Stomach (tissue), 9 donors: ENCODE results near the gene NBPF1. TPM values are rescaled to one million over a fixed set of nuclear protein-coding genes. Genes with fewer than 3 reads are reported as not detected.
"Not testable (repeated sequence)": the region's sequence is repeated elsewhere in the genome, so short reads cannot be mapped to it uniquely, and the experiment has no call there.

ENCODE experiments used
- DNase-seq, 2 donors: peaks; one replicate each; pipeline versions ENCODE4 v3.0.0 to v3.0.0-alpha.2; 2013 to 2019
- H3K27ac ChIP-seq, 5 donors: fragments of 200-600 bp in 4 of 5; sonication (generic) in 4 of 5; one replicate each; pipeline ENCODE4 v1.5.1; 2013 to 2019; ENCODE audit warnings: mild to moderate bottlenecking in 1 of 5, moderate library complexity in 1 of 5
- H3K27me3 ChIP-seq, 3 donors: fragments of 200-600 bp; sonication (generic); one replicate each; pipeline ENCODE4 v1.5.1; 2017 to 2019; ENCODE audit warnings: mixed run types in 1 of 3
- H3K36me3 ChIP-seq, 4 donors: fragments of 200-600 bp; sonication (generic); 1 replicate in 3 of 4; 2 replicates in 1 of 4; pipeline ENCODE4 v1.5.1; 2016 to 2019
- H3K4me1 ChIP-seq, 4 donors: fragments of 200-600 bp; sonication (generic); one replicate each; pipeline ENCODE4 v1.5.1; 2016 to 2019
- H3K4me3 ChIP-seq, 4 donors: fragments of 200-600 bp; sonication (generic) in 3 of 4; one replicate each; pipeline ENCODE4 v1.5.1; 2016 to 2019; ENCODE audit warnings: mild to moderate bottlenecking in 1 of 4
- H3K9me3 ChIP-seq, 4 donors: fragments of 200-600 bp; sonication (generic); one replicate each; pipeline ENCODE4 v1.5.1; 2016 to 2019
- CTCF ChIP-seq, 7 experiments: fragments of 450-650 bp in 4 of 7; fragments of 200-600 bp in 3 of 7; sonication (generic) in 3 of 7; IDR thresholded peaks; one replicate each; pipeline ENCODE4 v1.5.1; 2016 to 2019; ENCODE audit warnings: antibody characterized with exemption in 7 of 7, control low read depth in 2 of 7, mild to moderate bottlenecking in 1 of 7
- EP300 ChIP-seq: sonication (generic); formaldehyde crosslinking; IDR thresholded peaks from one replicate; pipeline ENCODE4 v1.6.1; 2017; ENCODE audit warnings: antibody characterized with exemption
- POLR2A ChIP-seq, 4 donors: fragments of 450-650 bp; IDR thresholded peaks; one replicate each; pipeline ENCODE4 v1.6.1; 2016; ENCODE audit warnings: antibody characterized with exemption in 4 of 4, control low read depth in 2 of 4, mild to moderate bottlenecking in 1 of 4, moderate library complexity in 1 of 4
- POLR2AphosphoS5 ChIP-seq, 3 donors: sonication (generic); formaldehyde crosslinking; IDR thresholded peaks; one replicate each; pipeline ENCODE4 v1.6.1; 2016; ENCODE audit warnings: antibody characterized with exemption in 3 of 3
- WGBS, 5 donors: extraction: QIAGEN DNeasy Blood & Tissue Kit in 3 of 5; methylation state at CpG; one replicate each; pipeline versions ENCODE4 v1.1.5 to v1.1.7; 2013 to 2018; 5-methylcytosine and 5-hydroxymethylcytosine counted together
- intact Hi-C: fragments of 100-400 bp; cut with DNase I; formaldehyde crosslinking; loops from one replicate; pipeline ENCODE4 v1.15.1; 2023; ENCODE audit warnings: low total_unique reads
- polyA plus RNA-seq, 3 donors: library from polyadenylated mRNA; stranded (reverse); fragments of 200-250 nt; gene quantifications; one replicate each; pipeline ENCODE4 v1.2.3, GENCODE V29; 2013
- total RNA-seq, 5 donors: library from RNA; depleted of rRNA; stranded (reverse); fragments of >200 nt; gene quantifications; one replicate each; pipeline versions ENCODE4 v1.1.0 to v1.2.3, GENCODE V29; 2014 to 2016
- donor health status: healthy with polysubstance abuse.
- donor health status: Bipolar disorder and iron deficiency.
- donor health status: healthy.

The NBPF1 gene
- total and polyA plus RNA-seq, 8 donors: 3.3 to 66.6 (median 23.8) TPM

DNA sequence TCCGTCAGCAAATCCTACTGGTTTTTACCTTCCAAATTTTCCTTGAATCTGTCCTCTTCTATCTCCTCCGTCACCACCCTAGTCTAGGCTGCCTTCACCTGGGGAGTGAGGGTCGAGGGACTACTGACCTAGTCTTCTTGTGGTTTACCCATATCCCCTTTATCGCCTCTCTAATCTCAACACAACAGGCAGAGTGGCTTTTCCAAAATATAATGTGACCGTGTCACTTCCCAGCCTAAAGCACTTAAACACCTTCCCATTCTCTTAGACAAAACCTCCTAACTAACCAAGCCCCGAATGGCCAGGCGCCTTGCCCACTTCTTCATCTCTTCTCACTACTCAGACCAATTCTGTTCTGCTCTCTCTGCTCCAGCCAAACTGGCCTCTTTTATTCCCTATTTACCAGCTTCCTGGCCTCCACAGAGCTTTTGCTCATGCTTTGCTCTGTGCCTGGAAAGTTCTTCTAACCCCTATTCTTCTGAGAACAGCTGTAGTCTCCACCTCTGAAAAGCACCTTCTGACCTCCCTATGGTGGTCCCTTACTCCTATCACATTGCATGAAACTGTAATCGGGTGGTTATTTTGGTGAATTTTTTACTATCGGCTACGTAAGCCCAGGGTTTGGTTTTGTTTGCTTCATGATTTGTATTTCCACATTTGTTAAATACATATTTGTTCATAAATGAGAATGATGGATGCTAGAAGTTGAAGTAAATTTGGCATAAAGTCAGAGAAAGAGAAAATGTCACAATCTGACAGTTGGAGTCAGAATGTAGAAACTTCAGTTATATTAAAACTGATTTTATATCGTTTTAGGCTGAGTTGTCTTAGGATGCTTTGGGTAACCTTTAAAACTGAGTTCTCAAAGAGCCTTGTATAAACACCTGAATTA, 1.2 kb upstream of the NBPF1 start:
- TF ChIP-seq EP300: no peak
- no peak for TF ChIP-seq POLR2A (IDR thresholded peaks at IDR 0.05)
- TF ChIP-seq POLR2AphosphoS5 (IDR thresholded peaks at IDR 0.05): no peak
- TF ChIP-seq CTCF (IDR thresholded peaks at IDR 0.05): no peak
- DNase-seq: peak in 1 of 2 donors; percentile 67
- Histone ChIP-seq H3K4me1 (peaks cover 25 to 43% (median 35%) of the 10 kb centered on the region in 4 donors), H3K4me3 (no peak overlapping the region), H3K9me3 (no peaks in the 10 kb centered on the region), H3K36me3 (peaks cover 7 to 22% (median 18%) of the 10 kb centered on the region in 4 donors), H3K27me3 (no peaks in the 10 kb centered on the region), H3K27ac (no peak overlapping the region)
- intact Hi-C loops: no loop called here
- 29 to 53% (median 45%) methylated on average over 11 of the region's 11 CpGs for WGBS, 5 donors

- Histone ChIP-seq H3K36me3 (peaks cover 10 to 19% (median 16%) of the 10 kb centered on the region in 4 donors), H3K4me1 (peaks cover 32 to 58% (median 46%) of the 10 kb centered on the region in 4 donors), H3K4me3 (peak overlapping the region; percentile 46 to 69 (median 56)), H3K27me3 (no peaks in the 10 kb centered on the region), H3K27ac (peak overlapping the region; percentile 2 to 83 (median 70)), H3K9me3 (no peaks in the 10 kb centered on the region)
- TF ChIP-seq POLR2AphosphoS5 (IDR thresholded peaks at IDR 0.05) (peak in 1 of 3 donors; percentile 22), POLR2A (IDR thresholded peaks at IDR 0.05) (no peak), CTCF (IDR thresholded peaks at IDR 0.05) (no peak), EP300 (no peak)
- intact Hi-C loops: no loop called here
- peak; percentile 67 to 93 for DNase-seq
- 4 to 5% (median 4%) methylated on average over 31 of the region's 31 CpGs for WGBS, 5 donors
Observed at GRCh38 chr1:16612332-16613172, 812 bp downstream of the NBPF1 start.

DNA sequence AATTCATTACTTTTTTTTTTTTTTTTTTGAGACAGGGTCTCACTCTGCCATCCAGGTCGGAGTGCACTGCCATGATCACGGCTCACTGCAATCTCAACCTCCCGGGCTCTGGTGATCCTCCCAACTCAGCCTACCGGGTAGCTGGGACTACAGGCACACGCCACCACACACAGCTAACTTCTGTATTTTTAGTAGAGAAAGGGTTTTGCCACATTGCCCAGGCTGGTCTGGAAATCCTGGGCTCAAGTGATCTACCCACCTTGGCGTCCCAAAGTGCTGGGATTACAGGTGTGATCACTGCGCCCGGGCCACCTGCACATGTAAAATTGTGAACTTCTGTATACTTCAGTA, 1.4 kb downstream of the NBPF1 start:
- H3K4me3 ChIP-seq: peak overlapping the region; percentile 46 to 69 (median 56)

DNA sequence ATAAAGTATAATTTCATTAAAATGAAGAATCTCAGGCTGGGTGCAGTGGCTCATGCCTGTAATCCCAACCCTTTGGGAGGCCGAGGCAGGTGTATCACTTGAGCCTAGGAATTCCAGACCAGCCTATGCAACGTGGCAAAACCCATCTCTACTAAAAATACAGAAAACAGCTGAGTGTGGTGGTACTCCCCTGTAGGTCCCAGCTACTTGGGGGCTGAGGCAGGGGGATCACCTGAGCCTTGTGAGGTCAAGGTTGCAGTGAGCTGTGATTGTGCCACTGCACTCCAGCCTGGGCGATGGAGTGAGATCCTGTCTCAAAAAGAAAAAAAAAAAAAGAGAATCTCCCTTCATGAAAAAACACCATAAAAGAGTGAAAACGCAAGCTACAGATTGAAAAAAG, 2.2 kb downstream of the NBPF1 start:
- DNase-seq, H3K9me3 ChIP-seq, H3K27ac ChIP-seq, intact Hi-C loops, H3K4me3 ChIP-seq, H3K27me3 ChIP-seq: not testable (repeated sequence)
- peaks cover 21 to 25% (median 25%) of the 10 kb centered on the region in 4 donors for H3K36me3 ChIP-seq
- H3K4me1 ChIP-seq: peaks cover 32 to 58% (median 47%) of the 10 kb centered on the region in 4 donors
- 84 to 89% (median 86%) methylated on average over 4 of the region's 4 CpGs for WGBS, 5 donors

More for the DNA sequence above, 1.4 kb downstream of the NBPF1 start:
- WGBS, 5 donors: 70 to 81% (median 75%) methylated on average over 8 of the region's 8 CpGs
- intact Hi-C loops, H3K9me3 ChIP-seq, H3K27me3 ChIP-seq: not testable (repeated sequence)
- peaks cover 32 to 58% (median 47%) of the 10 kb centered on the region in 4 donors for H3K4me1 ChIP-seq
- peaks cover 14 to 19% (median 18%) of the 10 kb centered on the region in 4 donors for H3K36me3 ChIP-seq
- DNase-seq: peak in 1 of 2 donors; percentile 38
- peak overlapping the region; percentile 11 to 83 (median 70) for H3K27ac ChIP-seq

- DNase-seq, H3K4me3 ChIP-seq, H3K9me3 ChIP-seq, H3K27ac ChIP-seq, intact Hi-C loops, H3K27me3 ChIP-seq: not testable (repeated sequence)
- H3K36me3 ChIP-seq: peaks cover 21 to 31% (median 31%) of the 10 kb centered on the region in 4 donors
- WGBS, 5 donors: 92 to 97% (median 94%) methylated on average over 5 of the region's 5 CpGs
- peaks cover 32 to 63% (median 47%) of the 10 kb centered on the region in 4 donors for H3K4me1 ChIP-seq
Observed at GRCh38 chr1:16610553-16610952, 2.8 kb downstream of the NBPF1 start.

- H3K27me3 ChIP-seq, H3K9me3 ChIP-seq, H3K27ac ChIP-seq, intact Hi-C loops, DNase-seq, H3K4me3 ChIP-seq: not testable (repeated sequence)
- 77 to 87% (median 83%) methylated on average over 4 of the region's 4 CpGs for WGBS, 5 donors
- Histone ChIP-seq H3K36me3 (peaks cover 21 to 39% (median 38%) of the 10 kb centered on the region in 4 donors), H3K4me1 (peaks cover 30 to 65% (median 46%) of the 10 kb centered on the region in 4 donors)
Observed at GRCh38 chr1:16609761-16610160, 3.6 kb downstream of the NBPF1 start.
